HuH-7.5 (cell line): ENCODE results near the gene ANKS6.
"Not testable (repeated sequence)": the region's sequence is repeated elsewhere in the genome, so short reads cannot be mapped to it uniquely, and the experiment has no call there.

Source experiments
- DNase-seq: peaks from one replicate; pipeline ENCODE4 v3.0.0; 2011; ENCODE audit warnings: low spot score

Gene ANKS6

GRCh38 chr9:98701576-98701975 is 94.8 kb downstream of the ANKS6 start:
- DNase-seq: no peak

DNA sequence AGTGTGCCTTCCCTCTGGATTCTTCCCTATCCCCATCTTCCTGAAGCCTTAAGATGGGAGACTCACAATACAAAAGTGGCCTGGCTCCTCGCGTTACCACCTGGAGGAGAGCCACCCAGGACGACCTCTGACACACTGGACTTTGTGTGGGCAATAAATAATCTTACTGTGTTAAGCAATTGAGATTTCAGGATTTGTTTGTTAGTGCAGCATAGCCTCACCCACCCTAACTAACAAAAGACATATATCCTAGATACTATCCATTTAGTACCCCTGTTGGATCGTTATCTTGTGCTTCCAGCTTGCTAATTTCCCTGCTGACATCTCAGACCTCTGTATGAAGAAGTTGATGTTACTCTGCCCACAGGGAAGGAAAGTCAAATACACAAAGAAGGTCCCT is 95.6 kb downstream of the ANKS6 start:
- no peak for DNase-seq

GRCh38 chr9:98698856-98699255 is 97.5 kb downstream of the ANKS6 start:
- no peak for DNase-seq

DNA sequence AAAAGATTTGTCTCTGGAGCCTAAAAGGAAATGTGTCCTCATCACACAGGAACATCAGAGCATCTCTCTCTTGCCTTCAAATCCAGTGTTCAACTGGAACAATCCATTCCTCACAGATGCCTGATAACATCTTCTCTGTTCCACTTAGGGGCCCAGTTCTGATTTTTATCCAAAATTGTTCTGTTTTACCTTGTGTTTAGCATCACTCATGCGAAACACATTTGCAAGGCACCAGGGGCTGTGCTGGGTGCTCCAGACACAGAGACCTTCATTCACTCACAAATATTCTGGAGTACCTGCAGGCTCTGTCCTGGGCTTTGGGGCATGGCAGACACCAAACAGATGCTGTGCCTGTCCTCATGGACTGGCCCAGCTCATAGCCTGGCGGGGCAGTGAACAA is 101.4 kb downstream of the ANKS6 start:
- no peak for DNase-seq

- DNase-seq: no peak
Observed at GRCh38 chr9:98692392-98692791, 104.0 kb downstream of the ANKS6 start.

DNA sequence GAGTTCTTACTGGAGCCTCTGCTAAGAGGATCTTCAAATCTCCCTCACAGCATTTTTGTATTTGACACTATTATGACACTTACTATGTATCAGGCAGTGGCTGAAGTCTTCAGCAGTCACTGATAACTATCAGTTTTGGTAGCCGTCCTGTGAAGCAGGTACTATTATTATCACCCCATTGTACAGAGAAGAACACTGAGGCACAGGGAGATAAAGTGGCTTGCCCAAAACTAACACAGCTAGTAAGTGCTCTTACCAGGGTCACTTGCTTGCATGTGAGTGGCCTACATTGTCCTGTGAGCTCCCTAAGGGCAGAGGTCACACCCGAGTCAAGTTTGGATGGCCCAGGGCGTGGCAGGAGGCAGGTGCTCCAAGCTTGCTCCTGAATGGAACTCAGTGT is 104.5 kb downstream of the ANKS6 start:
- DNase-seq: no peak

DNA sequence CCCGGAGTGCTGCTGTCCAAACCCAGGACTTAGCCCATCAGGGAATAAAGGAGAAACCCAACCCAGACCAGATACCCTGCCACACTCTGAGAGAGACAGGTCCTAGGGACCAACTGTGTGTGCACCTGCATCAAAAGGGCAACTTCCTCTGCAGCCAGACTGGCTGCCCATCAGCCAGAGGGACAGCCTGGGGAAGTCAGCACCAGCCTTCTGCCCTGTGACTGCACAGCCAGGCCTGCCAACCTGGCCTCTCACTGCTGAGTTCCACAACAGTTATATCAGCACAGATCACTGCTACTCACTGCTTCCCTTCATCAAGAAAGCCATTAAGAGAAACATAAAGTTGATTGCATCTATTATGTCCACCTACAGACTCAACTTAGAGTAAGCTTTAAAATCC is 105.7 kb downstream of the ANKS6 start:
- DNase-seq: no peak

DNA sequence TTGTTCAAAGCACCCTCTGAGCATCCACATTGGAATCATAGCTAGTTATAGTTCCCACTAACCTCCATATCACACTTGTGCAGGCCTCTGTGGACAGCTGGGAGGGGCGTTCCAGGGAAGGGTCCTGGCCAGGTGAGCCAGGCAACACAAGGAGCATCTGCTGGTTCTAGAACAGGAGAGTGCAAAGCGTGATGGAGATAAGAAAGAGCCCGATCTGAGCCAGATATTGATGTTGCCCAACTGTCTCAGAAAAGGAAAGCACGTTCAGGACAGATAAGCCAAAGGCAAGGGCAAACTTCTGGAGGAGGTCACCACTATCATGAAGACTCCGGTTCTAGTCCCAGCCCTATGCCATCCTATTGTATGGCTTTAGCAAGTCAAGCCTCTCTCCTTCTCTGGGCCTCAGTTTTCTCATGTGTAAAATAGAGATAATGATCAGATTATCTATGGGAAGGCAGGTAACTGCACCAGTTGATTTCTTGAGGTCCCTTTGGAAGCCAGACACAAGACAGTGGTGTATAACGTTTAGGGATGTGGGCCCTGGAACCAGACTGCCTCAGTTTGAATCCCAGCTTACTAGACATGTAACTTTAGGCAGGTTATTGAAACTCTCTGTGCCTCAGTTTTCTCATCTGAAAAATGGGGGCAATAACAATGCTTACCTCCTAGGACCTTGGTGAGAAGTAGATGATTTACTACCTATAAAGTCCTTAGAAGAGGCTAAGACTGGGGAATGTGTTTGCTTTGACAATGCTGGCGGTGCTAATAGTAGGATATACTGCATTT is 107.5 kb downstream of the ANKS6 start:
- no peak for DNase-seq

DNA sequence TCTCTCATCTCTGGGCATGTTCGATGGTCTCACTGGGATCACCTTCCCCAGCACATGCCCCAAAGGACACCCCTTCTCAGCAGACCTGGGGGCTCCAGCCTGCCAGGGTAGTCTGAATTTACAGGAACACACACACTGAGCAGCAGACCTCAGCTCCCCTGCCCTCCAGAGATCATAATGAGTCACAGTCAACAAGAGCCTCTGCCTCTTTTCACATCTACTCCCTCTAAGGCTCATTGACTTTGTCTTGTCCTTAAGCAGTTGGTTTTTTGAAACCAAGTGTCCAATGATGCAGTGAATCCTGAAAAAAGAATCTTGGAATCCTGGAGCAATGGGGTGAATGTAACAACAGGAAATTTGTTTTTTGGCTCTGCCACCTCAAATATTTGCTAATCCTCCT is 108.4 kb downstream of the ANKS6 start:
- no peak for DNase-seq

DNA sequence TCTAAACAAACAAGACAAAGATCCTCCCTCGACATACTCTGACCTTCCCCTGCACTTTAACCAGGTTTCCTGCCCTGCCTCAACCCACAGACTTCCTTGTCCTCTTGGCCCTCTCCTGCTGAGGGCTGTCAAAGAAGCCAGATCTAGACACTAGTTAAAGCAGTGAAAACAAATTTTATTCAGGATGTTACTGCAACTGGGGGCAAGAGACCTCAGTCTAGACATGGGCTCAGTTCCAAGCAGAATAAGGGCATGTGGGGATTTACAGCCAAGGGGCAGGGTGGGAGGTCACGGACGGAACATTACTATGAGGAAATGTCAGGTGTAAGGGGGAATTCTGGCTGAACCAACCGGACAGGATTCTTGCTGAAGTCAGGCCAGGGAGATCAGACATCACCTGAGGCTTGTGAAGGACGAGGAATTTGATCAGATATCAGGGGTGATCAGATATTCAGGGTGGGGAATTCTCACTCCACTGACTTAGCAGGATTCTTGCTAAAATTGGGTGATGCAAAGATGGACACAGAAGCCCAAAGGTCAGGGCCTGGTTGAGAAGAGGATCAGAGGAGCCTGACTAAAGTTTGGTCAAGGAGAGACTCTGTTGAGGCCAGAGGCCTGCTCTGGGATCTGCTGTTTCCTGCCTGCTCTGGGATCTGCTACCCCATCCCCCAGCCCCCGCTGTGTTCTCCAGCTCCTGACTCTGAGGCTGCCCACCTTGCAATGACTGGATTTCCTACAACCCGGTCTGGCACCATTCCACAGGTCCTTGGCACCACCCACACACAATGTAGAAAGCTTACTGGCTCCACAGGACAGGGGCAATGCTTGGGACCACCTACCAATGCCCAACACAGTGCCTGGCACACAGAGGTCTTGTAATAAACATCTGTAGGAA is 109.1 kb downstream of the ANKS6 start:
- DNase-seq: no peak

DNA sequence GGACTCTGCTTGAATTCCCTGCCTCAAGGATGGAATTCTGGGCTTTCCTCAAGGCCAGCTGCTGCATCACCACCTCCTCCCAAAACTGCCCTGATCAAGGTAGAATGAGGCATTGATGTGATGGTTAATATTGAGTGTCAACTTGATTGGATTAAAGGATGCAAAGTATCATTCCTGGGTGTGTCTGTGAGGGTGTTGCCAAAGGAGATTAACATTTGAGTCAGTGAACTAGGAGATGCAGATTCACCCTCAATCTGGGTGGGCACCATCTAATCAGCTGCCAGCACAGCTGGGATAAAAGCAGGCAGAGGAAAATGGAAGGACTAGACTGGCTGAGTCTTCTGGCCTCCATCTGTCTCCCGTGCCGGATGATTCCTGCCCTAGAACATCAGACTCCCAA is 111.5 kb downstream of the ANKS6 start:
- DNase-seq: not testable (repeated sequence)
